Activated naive CD4-positive, alpha-beta T cell (primary cell): Measurements from ENCODE around the gene PLCB2.

ENCODE experiments used
- DNase-seq, 4 experiments: peaks; one replicate each; lab custom pipeline; 2025; lab: John Stamatoyannopoulos, UW

PLCB2 gene

GRCh38 chr15:40285151-40285550 lies 22.6 kb downstream of the PLCB2 start:
- DNase-seq = no peak

DNA sequence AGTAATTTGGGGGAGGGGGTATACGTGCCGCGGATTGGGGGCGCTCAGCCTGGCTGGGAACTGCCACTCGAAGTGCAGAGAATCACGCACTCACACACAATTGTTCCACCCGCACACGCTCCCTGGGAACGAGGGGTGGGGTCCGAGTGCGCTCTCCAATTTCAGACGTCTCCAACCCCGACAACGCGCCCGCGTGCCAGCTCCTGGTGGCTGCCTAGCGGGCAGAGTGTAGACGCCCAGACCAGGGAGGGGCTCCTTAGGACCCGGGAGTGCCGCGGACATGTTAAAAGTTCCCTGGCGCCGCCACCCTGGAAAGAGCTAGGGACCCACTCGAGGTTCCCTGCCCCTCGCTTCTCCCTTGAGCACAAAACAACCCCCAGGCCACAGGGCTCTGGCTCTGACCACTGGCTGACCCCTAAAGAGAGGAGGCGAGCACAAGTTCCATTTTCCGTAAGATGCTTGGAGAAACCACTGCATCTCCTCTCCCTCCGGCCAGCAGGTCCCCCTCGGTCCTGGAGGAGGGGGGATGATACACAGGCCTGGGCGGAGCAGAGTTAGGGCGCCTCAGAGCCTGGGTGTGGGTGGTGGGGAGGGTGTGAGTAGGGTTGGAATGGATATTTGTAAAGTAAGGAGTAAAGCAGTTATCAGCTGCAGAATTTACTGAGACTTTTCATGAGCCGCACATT lies 24.0 kb downstream of the PLCB2 start:
- no peak for DNase-seq

DNA sequence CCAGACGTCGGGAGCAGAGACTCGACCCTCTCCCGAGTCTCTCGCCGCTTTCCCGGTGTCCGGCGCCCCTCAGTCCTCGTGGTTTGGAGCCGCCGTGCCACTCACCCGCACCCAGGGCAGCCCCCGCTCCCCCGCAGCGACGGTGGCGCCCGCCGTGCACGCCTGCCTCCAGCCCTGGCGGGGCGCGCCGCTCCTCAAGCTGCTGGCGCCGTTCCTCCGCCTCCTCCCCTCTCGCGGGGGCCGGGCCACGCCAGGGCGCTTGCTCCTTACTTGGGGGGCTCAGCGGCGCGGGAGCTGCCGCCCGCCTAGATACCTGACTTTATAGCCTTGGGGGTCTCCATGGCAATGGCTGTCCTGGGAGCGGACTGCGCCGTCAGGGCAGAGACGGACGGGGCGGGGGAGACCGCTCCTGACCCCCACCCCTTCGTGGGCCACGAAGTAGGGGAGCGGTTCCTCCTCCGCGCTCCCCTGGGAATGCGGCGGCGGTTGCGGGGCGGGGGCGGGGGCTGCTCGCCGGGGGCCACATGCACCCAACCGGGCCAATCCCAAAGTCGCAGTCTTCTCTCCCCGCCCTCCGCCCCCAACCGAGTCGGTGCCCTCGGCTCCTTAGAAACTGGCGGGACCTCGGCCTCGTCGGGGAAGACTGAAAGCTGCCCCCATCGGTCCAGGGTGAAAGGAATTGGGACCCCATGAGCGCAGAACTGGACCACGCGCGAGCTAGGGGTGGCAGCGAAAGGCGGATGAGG lies 24.7 kb downstream of the PLCB2 start, which contains the start of gene ANKRD63:
TSS of gene ANKRD63 (minus strand) at position 196 of the 746 bp plus-strand sequence. CDS start 478 bp downstream, outside the sequence.
- peak in 2 of 4 experiments; percentile 21 to 29 for DNase-seq

DNA sequence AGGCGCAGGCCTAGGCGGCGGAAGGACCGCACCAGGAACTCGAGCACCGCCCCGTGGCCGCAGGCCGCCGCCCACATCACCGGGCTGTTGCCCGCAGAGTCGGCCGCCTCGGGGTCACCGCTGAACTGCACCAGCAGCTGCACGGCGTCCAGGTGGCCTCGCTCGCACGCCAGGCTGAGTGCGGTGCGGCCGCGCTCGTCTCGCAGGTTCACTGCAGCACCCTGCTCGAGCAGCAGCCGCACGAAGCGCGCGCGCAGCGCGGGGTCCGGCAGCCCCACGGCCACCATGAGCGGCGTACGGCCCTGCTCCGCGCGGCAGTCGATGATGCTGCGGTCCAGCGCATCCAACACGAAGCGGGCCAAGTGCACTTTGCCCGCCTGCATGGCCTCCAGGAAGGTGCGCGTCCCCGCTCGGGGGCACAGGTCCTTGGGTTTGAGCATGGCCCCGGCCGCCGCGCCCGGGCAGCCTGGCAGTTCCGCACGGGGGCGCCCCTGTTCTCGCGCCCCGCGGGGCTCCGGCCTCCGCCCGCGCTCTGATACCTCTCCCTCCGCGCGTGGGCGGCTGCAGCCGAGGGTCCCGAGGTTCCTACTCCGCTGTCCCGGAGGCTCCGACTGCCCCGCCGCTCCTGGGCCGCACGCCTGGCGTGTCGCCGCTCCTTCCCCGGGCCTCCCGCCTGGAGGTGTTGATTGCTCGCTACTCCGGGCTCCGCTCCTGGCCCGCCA lies 25.4 kb downstream of the PLCB2 start:
- DNase-seq = peak in 1 of 4 experiments; percentile 35

DNA sequence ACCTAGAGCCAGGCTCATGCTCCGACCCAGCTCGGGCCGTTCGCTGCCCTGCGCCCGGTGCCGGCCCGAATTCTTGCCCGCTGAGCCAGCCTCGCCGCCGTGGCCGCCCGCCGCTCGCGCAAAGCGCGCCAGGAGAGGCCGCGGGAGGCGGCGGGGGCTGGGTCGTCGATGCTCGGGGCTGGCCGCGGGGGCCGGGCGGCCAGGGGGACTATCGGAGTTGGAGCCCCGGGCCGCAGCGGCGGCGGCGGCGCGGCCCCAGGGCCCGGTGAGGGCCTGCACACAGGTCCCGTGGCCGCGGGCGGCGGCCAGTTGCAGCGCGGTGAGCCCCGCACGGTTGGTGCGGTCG lies 26.0 kb downstream of the PLCB2 start:
- no peak for DNase-seq

GRCh38 chr15:40281057-40281800 lies 26.5 kb downstream of the PLCB2 start:
- DNase-seq = no peak

- DNase-seq = no peak
Observed at GRCh38 chr15:40280260-40281056, 27.3 kb downstream of the PLCB2 start.

DNA sequence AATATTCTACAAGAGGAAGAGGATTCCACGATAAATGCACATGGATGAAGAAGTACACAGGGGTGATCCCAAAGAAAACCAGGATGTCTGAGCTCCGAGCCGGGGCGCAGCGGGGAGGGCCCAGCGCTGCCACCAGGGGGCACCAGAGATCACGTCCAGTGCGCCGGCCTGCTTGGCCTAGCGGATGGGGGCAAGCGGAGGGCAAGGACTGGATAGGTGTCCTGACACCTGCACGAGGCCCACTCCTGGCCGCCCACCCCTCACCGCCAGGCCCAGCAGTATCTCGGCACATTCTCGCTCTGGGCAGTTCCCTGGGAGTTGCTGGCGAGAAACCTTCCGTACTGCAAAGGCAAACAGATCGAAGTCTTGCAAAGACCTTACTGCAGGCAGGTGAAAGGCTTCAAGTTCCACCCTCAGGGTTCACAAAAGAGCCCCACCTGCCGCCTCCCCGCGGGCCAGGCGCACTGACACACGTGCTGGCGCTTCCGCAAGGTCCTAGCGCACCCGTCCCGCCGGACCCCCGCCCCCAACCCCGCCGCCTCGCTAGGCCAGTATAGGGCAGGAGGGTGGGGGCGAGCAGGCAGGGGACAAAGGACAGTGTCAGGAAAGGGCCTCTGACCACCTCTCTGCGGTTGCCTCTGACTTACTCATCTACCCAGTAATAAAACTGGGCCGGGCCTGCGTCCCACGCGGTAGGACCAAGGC lies 28.1 kb downstream of the PLCB2 start:
- peak; percentile 36 to 70 (median 61) for DNase-seq

DNA sequence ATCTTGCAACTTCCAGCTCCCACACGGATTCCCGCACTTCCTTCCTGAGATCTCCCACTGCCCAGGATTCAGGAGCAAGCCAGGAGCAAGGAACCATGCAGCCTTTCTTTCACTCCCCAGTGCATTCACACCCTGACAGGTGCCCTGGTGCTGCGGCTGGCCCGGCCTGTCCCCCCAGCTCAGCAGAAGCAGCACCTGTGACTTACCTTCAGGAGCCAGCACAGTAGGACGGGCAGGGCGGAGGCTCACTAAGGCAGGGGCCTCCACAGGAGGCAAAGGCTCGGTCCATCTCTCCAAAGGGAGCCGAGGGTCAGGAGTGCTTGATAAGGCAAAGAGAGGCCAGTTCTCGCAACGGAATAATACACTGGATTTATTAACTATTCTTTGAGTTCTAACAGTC lies 29.7 kb downstream of the PLCB2 start:
- no peak for DNase-seq

DNA sequence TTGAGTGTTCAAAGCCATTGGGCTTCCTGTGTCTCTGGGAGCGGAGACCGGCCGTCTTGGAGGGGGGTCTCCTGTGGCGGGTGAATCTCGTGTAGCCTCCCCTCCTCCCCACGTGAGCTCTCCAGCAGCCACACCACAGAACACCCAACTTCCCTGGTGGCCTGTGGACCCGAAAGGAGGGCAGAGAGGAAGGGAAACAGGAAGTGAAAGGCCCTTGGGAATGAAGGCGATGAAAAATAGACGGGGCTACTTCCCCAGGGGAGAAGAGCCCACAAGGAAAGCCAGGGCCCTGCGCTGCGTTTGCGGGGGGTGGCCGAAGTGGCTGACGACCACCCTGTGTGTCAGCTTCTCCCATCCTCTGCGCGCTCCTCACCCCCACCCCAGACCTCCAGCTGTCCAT lies 30.3 kb downstream of the PLCB2 start:
- DNase-seq = no peak

DNA sequence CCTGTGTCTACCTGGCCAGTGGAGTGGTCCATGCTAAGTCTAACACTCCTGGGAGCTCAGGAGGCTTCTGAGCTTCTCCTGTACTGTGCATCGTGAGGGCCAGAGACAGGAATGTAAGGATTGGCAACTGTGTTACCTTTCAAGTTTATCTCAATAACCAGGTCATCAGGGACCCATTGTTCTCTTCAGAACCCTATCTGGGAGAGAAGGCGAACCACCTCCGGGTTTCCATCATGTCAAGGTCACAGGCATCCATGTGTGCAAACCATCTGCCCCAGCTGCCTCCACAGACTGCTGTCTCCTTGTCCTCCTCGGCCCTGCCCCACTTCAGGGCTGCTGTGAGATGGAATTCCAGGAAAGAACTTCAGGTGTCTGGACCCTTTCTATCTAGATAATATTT lies 30.8 kb downstream of the PLCB2 start:
- no peak for DNase-seq

GRCh38 chr15:40275954-40276353 lies 31.8 kb downstream of the PLCB2 start:
- DNase-seq = no peak

DNA sequence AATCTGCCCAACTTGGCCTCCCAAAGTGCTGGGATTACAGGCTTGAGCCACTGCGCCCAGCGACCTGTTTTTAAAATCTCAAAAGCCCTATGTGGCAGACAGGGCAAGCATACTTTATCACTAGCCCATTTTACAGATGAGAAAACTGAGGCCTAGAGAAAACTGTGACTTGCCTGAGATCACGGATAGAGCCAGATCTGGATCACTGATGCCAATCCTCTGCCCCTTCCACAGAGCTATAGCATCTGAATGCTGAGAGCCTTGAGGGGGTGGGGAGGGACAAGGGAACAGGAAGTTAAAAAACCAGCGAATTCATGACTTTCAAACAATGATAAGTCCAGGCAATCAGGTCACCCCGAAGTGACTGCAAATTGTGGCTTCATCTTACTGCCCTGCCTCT lies 32.2 kb downstream of the PLCB2 start:
- DNase-seq = no peak

DNA sequence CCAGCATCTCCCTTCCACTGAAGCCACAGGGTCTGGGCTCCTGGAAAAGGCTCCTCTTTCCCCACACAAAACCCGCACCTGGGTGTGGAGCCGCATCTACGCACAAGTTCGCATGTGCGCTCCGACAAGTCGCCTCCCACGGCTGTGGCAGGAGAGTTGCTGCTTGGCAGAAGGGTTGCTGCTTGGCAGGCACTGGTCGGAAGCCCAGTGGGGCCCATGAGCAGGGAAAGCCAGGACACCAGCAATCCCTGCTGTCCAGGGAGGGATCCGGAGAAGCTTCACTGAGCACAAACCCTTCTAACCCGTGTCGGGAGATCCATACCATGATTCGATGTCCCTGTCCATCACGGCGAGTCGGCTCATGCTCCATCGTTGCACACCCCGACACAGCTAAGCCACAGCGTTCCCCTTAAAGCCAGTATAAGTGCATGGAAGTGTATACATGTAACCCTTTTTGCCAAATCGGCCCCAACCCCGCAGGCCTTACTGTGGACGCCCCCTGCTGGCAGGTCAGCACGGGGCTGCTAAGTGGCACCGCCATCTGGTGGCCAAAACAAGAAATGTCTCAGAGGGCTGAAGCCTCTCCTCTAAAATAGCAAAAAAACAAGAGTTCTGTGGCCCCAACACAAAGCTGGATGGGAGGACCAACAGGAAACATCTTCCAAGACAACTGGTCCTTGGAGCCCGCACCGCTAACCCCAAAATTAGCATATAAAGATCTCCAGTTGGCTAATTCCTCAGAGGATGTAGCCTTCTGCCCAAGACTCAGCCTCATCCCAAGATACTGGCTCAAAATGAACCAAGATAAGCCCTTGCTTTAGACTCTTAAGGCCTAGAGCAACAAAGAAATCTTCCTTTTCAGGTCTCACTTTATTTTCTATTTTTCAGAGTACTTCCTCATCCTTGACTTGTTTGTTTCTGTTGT lies 33.1 kb downstream of the PLCB2 start:
- DNase-seq = peak; percentile 77 to 87 (median 86)

DNA sequence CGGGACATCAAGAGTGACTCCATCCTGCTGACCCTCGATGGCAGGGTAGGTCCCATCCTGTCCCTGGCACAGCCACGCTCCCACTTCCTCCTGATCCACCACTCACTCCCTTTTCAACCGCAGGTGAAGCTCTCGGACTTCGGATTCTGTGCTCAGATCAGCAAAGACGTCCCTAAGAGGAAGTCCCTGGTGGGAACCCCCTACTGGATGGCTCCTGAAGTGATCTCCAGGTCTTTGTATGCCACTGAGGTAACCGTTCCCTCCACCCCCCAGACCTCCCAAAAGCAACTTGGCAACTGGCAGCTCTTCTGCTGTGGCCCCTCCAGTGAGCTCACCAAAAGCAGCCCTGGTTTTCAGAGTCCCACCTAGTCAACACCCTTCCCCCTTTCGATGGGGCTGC lies 34.3 kb downstream of the PLCB2 start:
- no peak for DNase-seq

DNA sequence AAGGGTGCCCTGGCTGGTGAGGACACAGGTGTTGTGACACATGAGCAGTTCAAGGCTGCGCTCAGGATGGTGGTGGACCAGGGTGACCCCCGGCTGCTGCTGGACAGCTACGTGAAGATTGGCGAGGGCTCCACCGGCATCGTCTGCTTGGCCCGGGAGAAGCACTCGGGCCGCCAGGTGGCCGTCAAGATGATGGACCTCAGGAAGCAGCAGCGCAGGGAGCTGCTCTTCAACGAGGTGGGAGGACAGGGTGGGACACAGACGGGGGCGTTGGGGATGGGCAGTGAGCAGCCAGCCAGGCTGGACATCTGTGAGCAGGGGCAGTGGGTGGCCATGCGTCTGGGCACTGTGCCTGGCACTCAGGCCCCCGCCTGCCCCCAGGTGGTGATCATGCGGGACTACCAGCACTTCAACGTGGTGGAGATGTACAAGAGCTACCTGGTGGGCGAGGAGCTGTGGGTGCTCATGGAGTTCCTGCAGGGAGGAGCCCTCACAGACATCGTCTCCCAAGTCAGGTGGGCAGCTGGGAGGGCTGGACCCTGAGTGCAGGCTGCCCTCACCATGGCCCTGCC lies 35.2 kb downstream of the PLCB2 start:
- no peak for DNase-seq

DNA sequence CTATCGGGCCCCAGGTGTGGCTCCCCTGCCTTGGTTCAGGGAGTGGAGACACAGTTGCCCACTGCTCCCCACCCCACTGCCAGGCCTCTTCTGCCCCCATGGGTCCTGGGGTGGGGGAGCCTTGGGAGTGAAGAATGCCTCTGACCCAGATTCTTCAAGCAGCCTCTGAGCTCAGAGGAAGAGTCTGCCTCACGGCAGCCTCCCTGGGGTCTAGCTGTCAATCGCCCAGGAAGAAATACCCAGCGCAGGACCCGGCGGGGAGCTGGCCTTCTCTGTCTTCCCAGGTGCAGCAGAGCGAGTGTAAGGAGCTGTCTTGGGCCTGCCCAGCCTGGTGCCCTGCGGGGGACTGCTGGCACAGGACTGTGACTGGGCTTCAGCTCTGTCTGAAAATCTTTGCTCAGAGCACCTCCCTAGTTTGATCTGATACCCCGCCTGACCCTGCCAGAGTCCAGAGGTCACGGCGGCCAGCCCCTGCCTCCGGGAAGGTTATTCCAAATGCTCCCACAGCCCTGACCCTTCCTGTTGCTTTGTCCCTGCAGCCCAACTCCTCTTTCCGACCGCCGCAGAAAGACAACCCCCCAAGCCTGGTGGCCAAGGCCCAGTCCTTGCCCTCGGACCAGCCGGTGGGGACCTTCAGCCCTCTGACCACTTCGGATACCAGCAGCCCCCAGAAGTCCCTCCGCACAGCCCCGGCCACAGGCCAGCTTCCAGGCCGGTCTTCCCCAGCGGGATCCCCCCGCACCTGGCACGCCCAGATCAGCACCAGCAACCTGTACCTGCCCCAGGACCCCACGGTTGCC lies 35.9 kb downstream of the PLCB2 start:
- no peak for DNase-seq

- DNase-seq = no peak
Observed at GRCh38 chr15:40270246-40270995, 37.3 kb downstream of the PLCB2 start.
